Measurements from ENCODE around the gene PSTPIP1.

Gene PSTPIP1

DNA sequence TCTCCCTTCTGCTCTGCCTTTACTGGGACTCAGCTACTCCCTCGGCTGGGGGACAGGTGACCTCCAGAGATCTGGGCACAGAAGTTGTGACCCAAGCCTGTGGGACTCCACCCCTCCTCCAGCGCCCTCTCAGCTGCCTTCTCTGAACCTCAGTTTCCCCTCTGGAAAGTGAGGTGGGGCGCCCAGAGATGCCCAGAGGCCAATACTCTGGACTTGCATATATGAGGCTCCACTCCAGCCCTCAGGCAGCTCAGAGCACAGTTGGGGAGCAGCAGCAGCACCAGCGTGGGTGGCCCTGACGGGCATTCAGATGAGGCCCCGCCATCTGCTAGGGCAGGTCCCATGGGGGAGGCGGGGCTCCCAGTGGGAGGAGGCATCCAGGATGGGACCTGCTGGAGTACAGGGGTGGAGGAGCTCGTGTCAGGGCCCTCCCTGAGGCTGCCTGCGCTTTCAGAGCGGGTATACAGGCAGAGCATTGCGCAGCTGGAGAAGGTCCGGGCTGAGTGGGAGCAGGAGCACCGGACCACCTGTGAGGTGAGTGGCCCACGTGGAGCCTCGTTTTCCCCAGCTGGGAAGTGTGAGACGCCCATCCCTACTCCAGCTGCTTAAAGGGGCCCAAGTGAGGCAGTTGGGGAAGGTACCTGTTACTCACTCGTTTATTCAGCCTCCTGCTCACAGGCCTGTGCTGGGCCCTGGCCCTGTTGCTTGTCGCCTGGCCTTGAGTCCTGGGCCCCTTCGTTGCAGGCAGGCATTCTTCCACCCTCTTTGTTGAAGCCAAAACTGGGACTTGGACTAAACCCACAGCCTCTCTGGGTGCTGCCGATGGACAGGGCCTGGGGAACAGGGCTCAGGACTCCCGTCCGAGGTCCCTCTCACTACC is 35.4 kb downstream of the PSTPIP1 start:
- Histone ChIP-seq H3K23ac (ENCODE audit: low read length) (no peak overlapping the region), H4K8ac (ENCODE audit: low read depth, low read length) (no peak overlapping the region), H2AK5ac (ENCODE audit: low read length) (no peak overlapping the region), H3K27me3 (ENCODE audit: insufficient read depth, low read length, poor library complexity) (no peaks in the 10 kb centered on the region), H3K79me1 (ENCODE audit: low read length) (no peaks in the 10 kb centered on the region), H4K5ac (ENCODE audit: low read length) (no peak overlapping the region), H3K4me2 (ENCODE audit: low read length) (no peak overlapping the region), H3K36me3 (ENCODE audit: control insufficient read depth, insufficient read depth, low read length) (no peaks in the 10 kb centered on the region), H3K9ac (ENCODE audit: low read length) (no peak overlapping the region), H2BK120ac (ENCODE audit: low read depth, low read length) (no peak overlapping the region), H3K79me2 (ENCODE audit: control insufficient read depth, insufficient read depth, low read length) (no peaks in the 10 kb centered on the region), H3K18ac (ENCODE audit: low read length) (no peak overlapping the region), H3K4me3 (ENCODE audit: low read length) (no peak overlapping the region), H3K27ac (ENCODE audit: low read depth, low read length) (no peak overlapping the region), H2BK5ac (ENCODE audit: low read length) (no peak overlapping the region), H3K56ac (ENCODE audit: low read length) (no peak overlapping the region), H3K4ac (ENCODE audit: low read depth, low read length) (no peak overlapping the region), H3K4me1 (ENCODE audit: control insufficient read depth, low read depth, low read length) (no peaks in the 10 kb centered on the region), H2BK15ac (replicated peaks; ENCODE audit: low read depth) (no peak overlapping the region)
- no peak for DNase-seq
- WGBS (ENCODE audit: extremely low coverage, insufficient coverage, low lambda C conversion rate): no CpG with 5 or more reads among the region's 22 CpGs

DNA sequence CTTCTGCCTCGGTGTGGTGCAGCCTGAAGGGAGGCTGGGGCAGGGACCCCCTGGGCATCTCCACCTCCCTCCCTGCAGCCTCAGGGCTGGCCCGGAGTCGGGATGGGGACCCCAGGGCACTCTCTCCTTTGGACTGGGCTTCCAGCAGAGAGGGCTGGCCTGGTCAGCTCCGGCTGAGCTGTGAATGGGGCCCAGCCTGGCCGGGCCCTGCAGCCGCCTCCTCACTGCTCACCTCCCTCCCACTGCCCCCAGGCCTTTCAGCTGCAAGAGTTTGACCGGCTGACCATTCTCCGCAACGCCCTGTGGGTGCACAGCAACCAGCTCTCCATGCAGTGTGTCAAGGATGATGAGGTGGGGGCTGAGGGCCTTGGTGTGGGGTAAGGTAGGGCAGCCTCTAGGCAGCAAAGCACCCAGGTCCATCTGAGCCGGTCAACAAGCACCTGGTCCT is 36.0 kb downstream of the PSTPIP1 start:
- Histone ChIP-seq H3K56ac (ENCODE audit: low read length) (no peak overlapping the region), H3K79me1 (ENCODE audit: low read length) (no peaks in the 10 kb centered on the region), H3K27ac (ENCODE audit: low read depth, low read length) (no peak overlapping the region), H3K27me3 (ENCODE audit: insufficient read depth, low read length, poor library complexity) (no peaks in the 10 kb centered on the region), H3K4me2 (ENCODE audit: low read length) (no peak overlapping the region), H2AK5ac (ENCODE audit: low read length) (no peak overlapping the region), H3K4me1 (ENCODE audit: control insufficient read depth, low read depth, low read length) (no peaks in the 10 kb centered on the region), H3K9ac (ENCODE audit: low read length) (no peak overlapping the region), H4K8ac (ENCODE audit: low read depth, low read length) (no peak overlapping the region), H3K36me3 (ENCODE audit: control insufficient read depth, insufficient read depth, low read length) (no peaks in the 10 kb centered on the region), H3K23ac (ENCODE audit: low read length) (no peak overlapping the region), H3K79me2 (ENCODE audit: control insufficient read depth, insufficient read depth, low read length) (no peaks in the 10 kb centered on the region), H2BK5ac (ENCODE audit: low read length) (no peak overlapping the region), H4K5ac (ENCODE audit: low read length) (no peak overlapping the region), H3K4ac (ENCODE audit: low read depth, low read length) (no peak overlapping the region), H3K18ac (ENCODE audit: low read length) (no peak overlapping the region), H3K4me3 (ENCODE audit: low read length) (no peak overlapping the region), H2BK120ac (ENCODE audit: low read depth, low read length) (no peak overlapping the region), H2BK15ac (replicated peaks; ENCODE audit: low read depth) (no peak overlapping the region)
- no CpG with 5 or more reads among the region's 10 CpGs for WGBS (ENCODE audit: extremely low coverage, insufficient coverage, low lambda C conversion rate)
- DNase-seq: no peak

DNA sequence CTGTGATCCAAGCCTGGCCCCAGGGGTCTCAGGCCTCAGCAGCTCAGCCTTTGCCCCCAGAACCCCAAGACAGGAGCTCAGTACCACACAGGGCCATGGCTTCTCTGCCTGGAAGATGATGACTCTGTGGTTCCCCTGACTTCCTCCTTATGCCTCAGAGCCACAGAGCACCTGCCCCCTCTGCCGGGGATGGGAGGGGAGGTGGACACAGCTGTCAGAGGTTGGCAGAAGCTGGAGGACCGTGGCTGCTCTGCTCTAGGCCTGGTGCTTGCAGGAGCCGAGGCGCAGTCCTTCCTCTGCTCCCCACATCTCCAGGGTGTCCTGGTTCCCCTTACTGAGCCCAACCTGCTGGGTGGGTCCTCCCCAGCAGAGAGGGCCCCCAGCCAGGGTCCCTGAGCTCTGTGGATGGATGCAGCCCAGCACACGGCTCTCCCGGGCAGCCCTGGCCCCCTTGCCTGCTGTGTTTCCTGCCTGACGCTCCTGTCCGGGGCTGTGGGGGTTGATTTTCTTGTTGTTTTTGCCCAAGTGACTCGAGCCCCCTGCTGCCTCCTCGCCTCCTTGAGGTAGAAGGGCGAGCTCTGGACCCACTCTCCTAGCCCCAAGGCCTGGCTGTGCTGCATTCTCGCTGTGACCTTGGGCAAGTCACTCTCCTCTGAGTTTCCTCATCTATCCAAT is 36.6 kb downstream of the PSTPIP1 start:
- H4K5ac ChIP-seq (ENCODE audit: low read length): no peak overlapping the region
- DNase-seq: no peak
- H3K4me2 ChIP-seq (ENCODE audit: low read length): no peak overlapping the region
- H3K79me2 ChIP-seq (ENCODE audit: control insufficient read depth, insufficient read depth, low read length): no peaks in the 10 kb centered on the region
- no peak overlapping the region for H4K8ac ChIP-seq (ENCODE audit: low read depth, low read length)
- H3K36me3 ChIP-seq (ENCODE audit: control insufficient read depth, insufficient read depth, low read length): no peaks in the 10 kb centered on the region
- no peaks in the 10 kb centered on the region for H3K79me1 ChIP-seq (ENCODE audit: low read length)
- H2BK120ac ChIP-seq (ENCODE audit: low read depth, low read length): no peak overlapping the region
- H3K4ac ChIP-seq (ENCODE audit: low read depth, low read length): no peak overlapping the region
- H3K27ac ChIP-seq (ENCODE audit: low read depth, low read length): no peak overlapping the region
- H3K18ac ChIP-seq (ENCODE audit: low read length): no peak overlapping the region
- H2BK15ac ChIP-seq (replicated peaks; ENCODE audit: low read depth): no peak overlapping the region
- H3K4me1 ChIP-seq (ENCODE audit: control insufficient read depth, low read depth, low read length): no peaks in the 10 kb centered on the region
- H3K27me3 ChIP-seq (ENCODE audit: insufficient read depth, low read length, poor library complexity): no peaks in the 10 kb centered on the region
- H3K9ac ChIP-seq (ENCODE audit: low read length): no peak overlapping the region
- H3K4me3 ChIP-seq (ENCODE audit: low read length): no peak overlapping the region
- H2BK5ac ChIP-seq (ENCODE audit: low read length): no peak overlapping the region
- H2AK5ac ChIP-seq (ENCODE audit: low read length): no peak overlapping the region
- WGBS (ENCODE audit: extremely low coverage, insufficient coverage, low lambda C conversion rate): no CpG with 5 or more reads among the region's 12 CpGs
- H3K23ac ChIP-seq (ENCODE audit: low read length): no peak overlapping the region
- H3K56ac ChIP-seq (ENCODE audit: low read length): no peak overlapping the region

DNA sequence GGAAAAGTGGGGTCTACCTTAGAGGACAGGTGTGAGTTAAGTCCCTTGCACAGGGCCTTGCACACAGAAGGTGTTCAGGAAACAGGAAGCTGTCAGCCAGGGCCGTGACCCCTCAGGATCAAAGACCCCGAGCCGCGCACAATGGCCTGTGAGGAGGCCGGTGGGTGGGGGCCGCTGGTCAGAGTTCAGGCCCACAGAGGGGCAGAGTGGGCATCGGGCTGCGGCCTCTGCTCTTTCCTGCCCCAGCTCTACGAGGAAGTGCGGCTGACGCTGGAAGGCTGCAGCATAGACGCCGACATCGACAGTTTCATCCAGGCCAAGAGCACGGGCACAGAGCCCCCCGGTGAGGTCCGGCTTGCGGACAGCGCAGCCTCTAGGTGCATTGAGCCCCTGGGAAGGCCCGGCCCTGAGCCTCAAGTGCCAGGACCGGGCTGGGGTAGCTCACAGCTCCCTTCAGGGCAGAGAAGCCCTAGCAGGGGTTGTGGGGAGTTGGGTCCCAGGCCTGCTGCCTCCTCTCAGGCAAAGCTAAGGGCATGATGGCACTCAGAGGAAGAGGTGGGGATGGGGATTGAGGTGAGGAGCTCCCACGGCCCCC is 37.2 kb downstream of the PSTPIP1 start:
- no CpG with 5 or more reads among the region's 22 CpGs for WGBS (ENCODE audit: extremely low coverage, insufficient coverage, low lambda C conversion rate)
- no peak overlapping the region for H2BK15ac ChIP-seq (replicated peaks; ENCODE audit: low read depth)
- H2BK120ac ChIP-seq (ENCODE audit: low read depth, low read length): no peak overlapping the region
- H4K5ac ChIP-seq (ENCODE audit: low read length): no peak overlapping the region
- H3K23ac ChIP-seq (ENCODE audit: low read length): no peak overlapping the region
- no peak overlapping the region for H3K9ac ChIP-seq (ENCODE audit: low read length)
- no peak overlapping the region for H2AK5ac ChIP-seq (ENCODE audit: low read length)
- no peaks in the 10 kb centered on the region for H3K79me1 ChIP-seq (ENCODE audit: low read length)
- H3K18ac ChIP-seq (ENCODE audit: low read length): no peak overlapping the region
- H3K56ac ChIP-seq (ENCODE audit: low read length): no peak overlapping the region
- no peak overlapping the region for H3K4me2 ChIP-seq (ENCODE audit: low read length)
- no peak for DNase-seq
- no peak overlapping the region for H3K4ac ChIP-seq (ENCODE audit: low read depth, low read length)
- no peaks in the 10 kb centered on the region for H3K36me3 ChIP-seq (ENCODE audit: control insufficient read depth, insufficient read depth, low read length)
- no peak overlapping the region for H3K27ac ChIP-seq (ENCODE audit: low read depth, low read length)
- no peaks in the 10 kb centered on the region for H3K79me2 ChIP-seq (ENCODE audit: control insufficient read depth, insufficient read depth, low read length)
- no peak overlapping the region for H4K8ac ChIP-seq (ENCODE audit: low read depth, low read length)
- no peaks in the 10 kb centered on the region for H3K4me1 ChIP-seq (ENCODE audit: control insufficient read depth, low read depth, low read length)
- H3K4me3 ChIP-seq (ENCODE audit: low read length): no peak overlapping the region
- no peaks in the 10 kb centered on the region for H3K27me3 ChIP-seq (ENCODE audit: insufficient read depth, low read length, poor library complexity)
- no peak overlapping the region for H2BK5ac ChIP-seq (ENCODE audit: low read length)

DNA sequence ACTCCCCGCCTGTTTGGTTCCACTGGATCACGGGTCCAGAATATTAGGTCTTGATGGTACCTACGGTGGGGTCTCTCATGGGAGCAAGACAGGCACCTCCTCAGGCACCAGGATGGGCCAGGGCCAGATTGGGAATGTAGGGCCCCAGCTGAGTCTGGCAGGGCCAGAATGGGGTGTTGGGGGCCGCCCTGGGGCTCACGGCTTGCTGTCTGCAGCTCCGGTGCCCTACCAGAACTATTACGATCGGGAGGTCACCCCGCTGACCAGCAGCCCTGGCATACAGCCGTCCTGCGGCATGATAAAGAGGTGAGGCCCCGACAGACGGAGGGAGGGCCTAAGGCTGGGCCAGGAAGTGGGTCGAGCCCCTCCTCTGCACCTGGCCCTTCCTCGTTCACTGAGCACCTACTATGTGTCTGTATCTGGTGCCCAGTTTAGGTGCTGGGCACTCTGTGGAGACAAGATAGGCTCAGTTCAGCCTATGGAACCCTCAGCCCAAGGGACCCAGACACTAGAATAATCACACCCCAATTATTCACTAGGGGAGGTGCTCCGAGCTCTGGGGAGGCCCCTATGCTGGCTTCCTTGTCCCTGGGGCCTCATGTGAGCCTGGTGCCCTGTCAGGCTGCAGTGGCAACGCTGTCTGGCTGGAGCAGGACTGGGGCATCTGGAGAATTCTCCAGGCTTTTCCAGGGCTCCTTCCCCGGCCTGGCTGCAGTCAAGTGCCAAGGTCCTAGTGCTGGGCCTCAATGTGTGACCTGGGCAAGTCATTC is 37.9 kb downstream of the PSTPIP1 start:
- no CpG with 5 or more reads among the region's 18 CpGs for WGBS (ENCODE audit: extremely low coverage, insufficient coverage, low lambda C conversion rate)
- Histone ChIP-seq H3K56ac (ENCODE audit: low read length) (no peak overlapping the region), H3K4ac (ENCODE audit: low read depth, low read length) (no peak overlapping the region), H3K27ac (ENCODE audit: low read depth, low read length) (no peak overlapping the region), H3K79me2 (ENCODE audit: control insufficient read depth, insufficient read depth, low read length) (no peaks in the 10 kb centered on the region), H2AK5ac (ENCODE audit: low read length) (no peak overlapping the region), H3K4me2 (ENCODE audit: low read length) (no peak overlapping the region), H2BK15ac (replicated peaks; ENCODE audit: low read depth) (no peak overlapping the region), H2BK5ac (ENCODE audit: low read length) (no peak overlapping the region), H3K18ac (ENCODE audit: low read length) (no peak overlapping the region), H2BK120ac (ENCODE audit: low read depth, low read length) (no peak overlapping the region), H3K79me1 (ENCODE audit: low read length) (no peaks in the 10 kb centered on the region), H3K4me1 (ENCODE audit: control insufficient read depth, low read depth, low read length) (no peaks in the 10 kb centered on the region), H3K27me3 (ENCODE audit: insufficient read depth, low read length, poor library complexity) (no peaks in the 10 kb centered on the region), H3K9ac (ENCODE audit: low read length) (no peak overlapping the region), H3K36me3 (ENCODE audit: control insufficient read depth, insufficient read depth, low read length) (no peaks in the 10 kb centered on the region), H4K5ac (ENCODE audit: low read length) (no peak overlapping the region), H3K23ac (ENCODE audit: low read length) (no peak overlapping the region), H4K8ac (ENCODE audit: low read depth, low read length) (no peak overlapping the region), H3K4me3 (ENCODE audit: low read length) (no peak overlapping the region)
- no peak for DNase-seq

All from mesendoderm (in vitro differentiated cells).